HS-27A (cell line): ENCODE measurements around the gene PSENEN.
"Not testable (repeated sequence)": the region's sequence is repeated elsewhere in the genome, so short reads cannot be mapped to it uniquely, and the experiment has no call there.

Source experiments
- DNase-seq: peaks from one replicate; pipeline ENCODE4 v3.0.0-alpha.2; 2012; ENCODE audit warnings: low read depth, missing footprints

Gene PSENEN

GRCh38 chr19:35751839-35752745, 6.6 kb downstream of the PSENEN start:
- DNase-seq: no peak

GRCh38 chr19:35752746-35753350, 7.4 kb downstream of the PSENEN start:
- DNase-seq: no peak

GRCh38 chr19:35753634-35754369, 8.4 kb downstream of the PSENEN start:
- DNase-seq: no peak

- DNase-seq: no peak
Measured at GRCh38 chr19:35754370-35755130, 9.1 kb downstream of the PSENEN start.

- DNase-seq: no peak
Measured at GRCh38 chr19:35755131-35755549, 9.7 kb downstream of the PSENEN start.

GRCh38 chr19:35755550-35756376, 10.3 kb downstream of the PSENEN start:
- DNase-seq: no peak

GRCh38 chr19:35756377-35757230, 11.2 kb downstream of the PSENEN start, which contains the start of gene HSPB6:
Gene HSPB6, minus strand, starts transcription at chr19:35757029. Its CDS starts 21 bp downstream, at chr19:35757008.
- DNase-seq: no peak

GRCh38 chr19:35757231-35757748, 11.8 kb downstream of the PSENEN start:
- DNase-seq: peak; percentile 91

- peak; percentile 100 for DNase-seq
Measured at GRCh38 chr19:35757749-35758608, 12.5 kb downstream of the PSENEN start, which contains the start of gene PROSER3. Gene PROSER3, plus strand, starts transcription at chr19:35758176. Its CDS starts 40 bp downstream, at chr19:35758216.

- DNase-seq: no peak
Measured at GRCh38 chr19:35759697-35760096, 14.2 kb downstream of the PSENEN start.

GRCh38 chr19:35760711-35761349, 15.4 kb downstream of the PSENEN start:
- peak; percentile 48 for DNase-seq

GRCh38 chr19:35764432-35765315, 19.2 kb downstream of the PSENEN start:
- DNase-seq: no peak

GRCh38 chr19:35766571-35767104, 21.2 kb downstream of the PSENEN start:
- no peak for DNase-seq

- DNase-seq: no peak
Measured at GRCh38 chr19:35767288-35768081, 22.0 kb downstream of the PSENEN start.

- DNase-seq: no peak
Measured at GRCh38 chr19:35768082-35768421, 22.6 kb downstream of the PSENEN start.

GRCh38 chr19:35772362-35772761, 26.9 kb downstream of the PSENEN start:
- not testable (repeated sequence) for DNase-seq
